SK-N-SH (cell line): ENCODE measurements around the gene LTBP1. TPM values are rescaled to one million over a fixed set of nuclear protein-coding genes. Genes with fewer than 3 reads are reported as not detected.

Experiments
- CTCF ChIA-PET: fragments of 300-600, 350-600 bp; formaldehyde crosslinking; extraction: SDS; loops from one replicate; lab custom pipeline; 2021; lab: Yijun Ruan, JAX
- POLR2A ChIA-PET: fragments of 350-600 bp; sonication (Branson Sonifier 250); formaldehyde crosslinking; extraction: SDS; loops from one replicate; lab custom pipeline; 2020; ENCODE audit warnings: antibody characterized with exemption, inconsistent platforms; lab: Yijun Ruan, JAX
- DNase-seq: peaks from one replicate; pipeline ENCODE4 v3.0.0; 2012
- H2AFZ ChIP-seq: fragments of 200-600 bp; sonication (generic); 2 replicates; pipeline ENCODE4 v1.8.1; 2016; ENCODE audit warnings: antibody characterized with exemption, mild to moderate bottlenecking, low read depth
- H3F3A ChIP-seq: fragments of 200-600 bp; sonication (generic); replicated peaks from 2 replicates; pipeline ENCODE3; 2016; ENCODE audit warnings: antibody characterized with exemption, mild to moderate bottlenecking; ENCODE audit not compliant: insufficient read depth
- H3K27ac ChIP-seq, 2 experiments: fragments of 200-500 bp in 1 of 2; fragments of 200-600 bp in 1 of 2; sonication (Bioruptor generic) in 1 of 2; sonication (generic), shearing (Covaris generic) in 1 of 2; 2 replicates each; pipeline versions ENCODE4 v1.5.1 to v1.6.1; 2014 to 2016; ENCODE audit warnings: low read depth in 2 of 2, inconsistent platforms in 1 of 2, low read length in 1 of 2, mild to moderate bottlenecking in 1 of 2, mixed read lengths in 1 of 2
- H3K27me3 ChIP-seq: fragments of 200-600 bp; sonication (generic), shearing (Covaris generic); 2 replicates; pipeline ENCODE4 v1.6.1; 2016; ENCODE audit warnings: mixed run types; ENCODE audit not compliant: insufficient read depth
- H3K36me3 ChIP-seq, 2 experiments: fragments of 200-500 bp in 1 of 2; fragments of 200-600 bp in 1 of 2; sonication (Bioruptor generic) in 1 of 2; sonication (generic) in 1 of 2; replicated peaks in 1 of 2; 2 replicates each; pipeline versions ENCODE3 to v1.5.1; 2014 to 2016; ENCODE audit warnings: low read length in 1 of 2, mild to moderate bottlenecking in 1 of 2; ENCODE audit not compliant: insufficient read depth in 2 of 2, control insufficient read depth in 1 of 2
- H3K4me1 ChIP-seq, 2 experiments: fragments of 200-500 bp in 1 of 2; fragments of 200-600 bp in 1 of 2; sonication (Bioruptor generic) in 1 of 2; sonication (generic), shearing (Covaris generic) in 1 of 2; 2 replicates each; pipeline versions ENCODE4 v1.5.1 to v1.6.1; 2014 to 2016; ENCODE audit warnings: low read depth in 1 of 2, low read length in 1 of 2, mixed run types in 1 of 2; ENCODE audit not compliant: insufficient read depth in 2 of 2, control insufficient read depth in 1 of 2
- H3K4me2 ChIP-seq: fragments of 200-600 bp; sonication (generic), shearing (Covaris generic); 2 replicates; pipeline ENCODE4 v1.6.1; 2017; ENCODE audit warnings: mixed run types
- H3K4me3 ChIP-seq, 2 experiments: fragments of 200-500 bp in 1 of 2; fragments of 200-600 bp in 1 of 2; sonication (Bioruptor generic) in 1 of 2; sonication (generic), shearing (Covaris generic) in 1 of 2; 2 replicates each; pipeline versions ENCODE4 v1.5.1 to v1.8.1; 2014 to 2016; ENCODE audit warnings: low read depth in 2 of 2, inconsistent platforms in 1 of 2, low read length in 1 of 2, mild to moderate bottlenecking in 1 of 2, mixed read lengths in 1 of 2, moderate library complexity in 1 of 2
- H3K79me2 ChIP-seq: fragments of 200-600 bp; sonication (generic); 2 replicates; pipeline ENCODE4 v1.8.1; 2017; ENCODE audit warnings: mild to moderate bottlenecking; ENCODE audit not compliant: insufficient read depth
- H3K9ac ChIP-seq: fragments of 200-600 bp; sonication (generic); 2 replicates; pipeline ENCODE4 v1.6.1; 2017; ENCODE audit warnings: mixed run types
- H3K9me2 ChIP-seq: fragments of 200-600 bp; sonication (generic); 2 replicates; pipeline ENCODE4 v1.6.1; 2017; ENCODE audit warnings: mixed run types
- H3K9me3 ChIP-seq: fragments of 200-600 bp; sonication (generic); 2 replicates; pipeline ENCODE4 v1.6.1; 2017; ENCODE audit warnings: mixed run types, mild to moderate bottlenecking, moderate library complexity
- H4K20me1 ChIP-seq: fragments of 200-600 bp; sonication (generic); 2 replicates; pipeline ENCODE4 v1.6.1; 2017; ENCODE audit warnings: mild to moderate bottlenecking, mixed run types; ENCODE audit not compliant: insufficient read depth
- EP300 ChIP-seq, 2 experiments: IDR thresholded peaks; 2 replicates each; pipeline versions ENCODE4 v1.4.0 to v1.6.1; 2012; ENCODE audit warnings: borderline replicate concordance in 1 of 2, low read depth in 1 of 2, low read length in 1 of 2
- FOSL2 ChIP-seq: IDR thresholded peaks from 2 replicates; pipeline ENCODE4 v1.4.0; 2012; ENCODE audit warnings: low read depth, mild to moderate bottlenecking, moderate library complexity, borderline replicate concordance
- FOXJ3 ChIP-seq: sonication (generic); formaldehyde crosslinking; IDR thresholded peaks from 2 replicates; pipeline ENCODE4 v1.5.1; 2020; ENCODE audit warnings: mild to moderate bottlenecking, missing genetic modification reagents
- FOXM1 ChIP-seq: IDR thresholded peaks from 2 replicates; pipeline ENCODE4 v1.4.0; 2012; ENCODE audit warnings: low read depth, mild to moderate bottlenecking
- GABPA ChIP-seq: IDR thresholded peaks from 2 replicates; pipeline ENCODE4 v1.4.0; 2012; ENCODE audit warnings: low read depth, mild to moderate bottlenecking
- GATA2 ChIP-seq: sonication (generic); formaldehyde crosslinking; IDR thresholded peaks from 2 replicates; pipeline ENCODE4 v1.5.0; 2020; ENCODE audit warnings: mild to moderate bottlenecking, missing genetic modification reagents
- IRF3 ChIP-seq: fragments of 150-350 bp; IDR thresholded peaks from 2 replicates; pipeline ENCODE4 v1.6.1; 2016; ENCODE audit warnings: mild to moderate bottlenecking, low read depth, low read length
- MEF2A ChIP-seq: IDR thresholded peaks from 2 replicates; pipeline ENCODE4 v1.4.0; 2012; ENCODE audit warnings: low read depth, borderline replicate concordance
- POLR2AphosphoS5 ChIP-seq: IDR thresholded peaks from 2 replicates; pipeline ENCODE4 v1.6.1; 2012; ENCODE audit warnings: low read depth, low read length
- RXRA ChIP-seq: IDR thresholded peaks from 2 replicates; pipeline ENCODE4 v1.4.0; 2012; ENCODE audit warnings: low read depth, mild to moderate bottlenecking, borderline replicate concordance
- SIN3A ChIP-seq: IDR thresholded peaks from 2 replicates; pipeline ENCODE4 v1.6.1; 2012; ENCODE audit warnings: low read depth, mild to moderate bottlenecking, low read length, moderate library complexity, borderline replicate concordance
- TAF1 ChIP-seq: IDR thresholded peaks from 2 replicates; pipeline ENCODE4 v1.6.1; 2012; ENCODE audit warnings: low read depth, mild to moderate bottlenecking, low read length, moderate library complexity, borderline replicate concordance
- TCF12 ChIP-seq: IDR thresholded peaks from 2 replicates; pipeline ENCODE4 v1.4.0; 2012
- USF2 ChIP-seq: fragments of 150-350 bp; IDR thresholded peaks from 2 replicates; pipeline ENCODE4 v1.6.1; 2017; ENCODE audit warnings: antibody characterized with exemption, low read length, low read depth, borderline replicate concordance
- YY1 ChIP-seq: IDR thresholded peaks from 2 replicates; pipeline ENCODE4 v1.4.0; 2012; ENCODE audit warnings: low read depth, mild to moderate bottlenecking
- WGBS: methylation state at CpG from one replicate; pipeline ENCODE4 v1.1.6; 2017; ENCODE audit warnings: low lambda C conversion rate; 5-methylcytosine and 5-hydroxymethylcytosine counted together
- polyA plus RNA-seq, 3 experiments: library from polyadenylated mRNA; depleted of rRNA; stranded (reverse); fragments of >200 nt; gene quantifications; 2 replicates each; pipeline ENCODE4 v1.2.3, GENCODE V29; 2012
- TF ChIP-seq, protein P1 (sequence below): IDR thresholded peaks from 2 replicates; pipeline ENCODE4 v1.4.0; 2012; ENCODE audit warnings: low read depth, borderline replicate concordance
- TF ChIP-seq, protein P2 (sequence below): IDR thresholded peaks from 2 replicates; pipeline ENCODE4; 2012

The LTBP1 gene
- polyA plus RNA-seq, 1 of the 3 experiments (the other 2 are of a cell fraction): 467 TPM

DNA sequence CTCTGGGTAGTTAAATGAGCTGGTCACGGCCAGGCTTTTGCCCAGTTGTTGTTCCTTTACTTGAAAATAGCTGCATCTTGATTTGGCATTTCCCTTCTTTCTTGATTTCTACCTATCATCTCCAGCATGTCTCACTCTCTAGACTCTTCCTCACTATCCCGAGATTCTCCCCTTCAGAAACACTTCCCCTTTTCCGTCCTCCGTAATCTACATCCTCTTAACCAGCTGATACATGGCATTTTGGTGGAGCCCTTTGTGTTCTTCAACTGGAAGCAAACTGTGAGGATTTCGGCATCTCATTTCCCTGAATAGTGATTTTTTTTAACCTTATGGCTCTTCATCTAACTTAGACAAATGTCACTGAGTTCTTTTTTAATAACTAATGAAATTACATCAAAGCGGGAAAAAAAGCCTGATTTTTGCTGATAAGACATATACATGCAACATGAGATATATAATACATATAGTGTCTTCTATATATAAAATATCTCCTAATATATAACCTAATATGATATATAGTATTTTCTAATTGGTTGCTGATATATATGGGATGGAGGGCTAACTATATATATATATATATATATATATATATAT lies 309.5 kb downstream of the LTBP1 start:
- Histone ChIP-seq H3K9me3 (no peaks in the 10 kb centered on the region), H4K20me1 (no peaks in the 10 kb centered on the region), H3K4me3 (no peak overlapping the region), H3K36me3 (peaks cover 56 to 74% of the 10 kb centered on the region in 2 experiments), H3F3A (peaks cover 32% of the 10 kb centered on the region), H2AFZ (no peak overlapping the region), H3K4me1 (no peaks in the 10 kb centered on the region; a peak in 2 of 4 replicates), H3K27me3 (no peaks in the 10 kb centered on the region), H3K9me2 (no peaks in the 10 kb centered on the region), H3K79me2 (peaks cover 32% of the 10 kb centered on the region; the same call in 1 of the 2 replicates), H3K9ac (no peak overlapping the region), H3K27ac (no peak overlapping the region), H3K4me2 (no peak overlapping the region)
- TF ChIP-seq TAF1 (no peak), GABPA (no peak), SIN3A (no peak), FOXJ3 (CRISPR knock-in tag) (no peak), IRF3 (no peak), EP300 (IDR thresholded peaks at IDR 0.05; ENCODE audit: borderline replicate concordance in 1 of 2, low read depth in 1 of 2, low read length in 1 of 2) (no peak), POLR2AphosphoS5 (no peak), YY1 (no peak), FOXM1 (no peak), GATA2 (no peak), USF2 (no peak), RXRA (no peak), FOSL2 (no peak)
- TF ChIP-seq, protein P1, sequence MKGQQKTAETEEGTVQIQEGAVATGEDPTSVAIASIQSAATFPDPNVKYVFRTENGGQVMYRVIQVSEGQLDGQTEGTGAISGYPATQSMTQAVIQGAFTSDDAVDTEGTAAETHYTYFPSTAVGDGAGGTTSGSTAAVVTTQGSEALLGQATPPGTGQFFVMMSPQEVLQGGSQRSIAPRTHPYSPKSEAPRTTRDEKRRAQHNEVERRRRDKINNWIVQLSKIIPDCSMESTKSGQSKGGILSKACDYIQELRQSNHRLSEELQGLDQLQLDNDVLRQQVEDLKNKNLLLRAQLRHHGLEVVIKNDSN: no peak
- WGBS: 69% methylated on average over 6 of the region's 6 CpGs
- ChIA-PET CTCF (no interaction called here), POLR2A (no interaction called here)
- no peak for DNase-seq

GRCh38 chr2:33258387-33258786 lies 311.6 kb downstream of the LTBP1 start:
- TF ChIP-seq MEF2A (no peak), EP300 (IDR thresholded peaks at IDR 0.05; ENCODE audit: borderline replicate concordance in 1 of 2, low read depth in 1 of 2, low read length in 1 of 2) (no peak), TCF12 (no peak)
- TF ChIP-seq, protein P2, sequence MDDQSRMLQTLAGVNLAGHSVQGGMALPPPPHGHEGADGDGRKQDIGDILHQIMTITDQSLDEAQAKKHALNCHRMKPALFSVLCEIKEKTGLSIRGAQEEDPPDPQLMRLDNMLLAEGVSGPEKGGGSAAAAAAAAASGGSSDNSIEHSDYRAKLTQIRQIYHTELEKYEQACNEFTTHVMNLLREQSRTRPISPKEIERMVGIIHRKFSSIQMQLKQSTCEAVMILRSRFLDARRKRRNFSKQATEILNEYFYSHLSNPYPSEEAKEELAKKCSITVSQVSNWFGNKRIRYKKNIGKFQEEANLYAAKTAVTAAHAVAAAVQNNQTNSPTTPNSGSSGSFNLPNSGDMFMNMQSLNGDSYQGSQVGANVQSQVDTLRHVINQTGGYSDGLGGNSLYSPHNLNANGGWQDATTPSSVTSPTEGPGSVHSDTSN: no peak
- no peaks in the 10 kb centered on the region for H3K9me2 ChIP-seq
- no peak overlapping the region for H3K4me3 ChIP-seq
- no peaks in the 10 kb centered on the region for H3K27me3 ChIP-seq
- no peak overlapping the region for H2AFZ ChIP-seq
- H3K9ac ChIP-seq: no peak overlapping the region
- CTCF ChIA-PET: no interaction called here
- H3K27ac ChIP-seq: no peak overlapping the region
- POLR2A ChIA-PET: interaction anchor here (0.6 kb wide), 1 partner anchor 15 kb away, joined by 3 read pairs; no protein-coding TSS in a partner anchor
- H3K79me2 ChIP-seq: peaks cover 28% of the 10 kb centered on the region; the same call in 1 of the 2 replicates
- H3K36me3 ChIP-seq: peaks cover 52 to 63% of the 10 kb centered on the region in 2 experiments
- 66% methylated on average over 4 of the region's 4 CpGs for WGBS
- H3K4me2 ChIP-seq: no peak overlapping the region
- H4K20me1 ChIP-seq: no peaks in the 10 kb centered on the region
- no peaks in the 10 kb centered on the region for H3K9me3 ChIP-seq
- H3F3A ChIP-seq: peaks cover 24% of the 10 kb centered on the region
- peak; percentile 20 for DNase-seq
- peaks cover 0 to 5% of the 10 kb centered on the region in 2 experiments; a peak in 2 of 4 replicates for H3K4me1 ChIP-seq
